GM19193 (cell line): ENCODE results near the gene TRAF7.

Experiments
- POLR2A ChIP-seq: IDR thresholded peaks from 4 replicates; pipeline ENCODE4 v1.6.1; 2011; ENCODE audit not compliant: insufficient read depth, insufficient read length; ENCODE audit errors: extremely low read depth

TRAF7 gene

DNA sequence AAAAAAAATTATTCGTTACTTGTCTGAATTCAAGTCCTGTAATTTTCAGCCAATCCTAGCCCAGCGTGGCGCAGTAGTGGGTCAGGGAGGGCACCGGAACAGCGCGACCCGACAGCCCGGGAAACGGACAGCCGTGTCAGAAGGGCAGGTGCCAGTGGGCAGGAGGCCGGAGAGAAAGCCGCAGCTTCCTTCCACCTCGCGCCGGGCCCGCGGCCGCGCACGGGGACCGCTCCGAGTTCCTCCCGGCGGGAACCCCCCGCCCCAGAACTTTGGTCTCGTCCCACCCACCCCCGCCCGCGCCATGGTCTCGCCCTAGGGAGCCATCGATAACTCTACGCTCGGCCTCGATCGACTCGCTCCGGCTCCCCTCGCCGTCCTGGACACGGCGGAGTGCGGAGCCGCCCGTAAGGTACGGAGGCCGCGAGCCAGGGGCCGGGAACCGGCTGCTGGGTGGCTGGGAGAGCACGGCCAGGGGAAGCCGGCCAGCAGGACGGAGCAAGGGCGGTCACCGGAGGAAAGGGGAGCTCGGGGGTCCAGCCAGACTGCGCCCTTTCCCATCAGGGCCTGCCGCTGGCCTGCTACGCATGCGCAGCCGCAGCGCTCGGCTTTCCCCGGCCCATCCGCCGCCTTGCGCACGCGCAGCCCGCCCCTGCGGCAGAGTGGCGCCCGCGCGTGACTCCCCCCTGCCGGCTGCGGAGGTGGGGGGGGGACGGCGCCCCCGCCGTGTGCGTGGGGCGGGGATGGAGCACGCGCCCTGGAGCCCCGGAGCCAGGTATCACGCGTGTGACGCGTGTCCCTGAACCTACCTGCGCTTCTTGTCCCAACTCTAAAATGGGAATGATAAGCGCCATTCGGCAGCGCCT is 49.8 kb downstream of the TRAF7 start, which contains the start of gene MLST8:
Gene MLST8 (plus strand): TSS at position 351 of the 863 bp plus-strand sequence. CDS start 632 bp downstream, outside the sequence.
- TF ChIP-seq POLR2A, result peak; percentile 96

DNA sequence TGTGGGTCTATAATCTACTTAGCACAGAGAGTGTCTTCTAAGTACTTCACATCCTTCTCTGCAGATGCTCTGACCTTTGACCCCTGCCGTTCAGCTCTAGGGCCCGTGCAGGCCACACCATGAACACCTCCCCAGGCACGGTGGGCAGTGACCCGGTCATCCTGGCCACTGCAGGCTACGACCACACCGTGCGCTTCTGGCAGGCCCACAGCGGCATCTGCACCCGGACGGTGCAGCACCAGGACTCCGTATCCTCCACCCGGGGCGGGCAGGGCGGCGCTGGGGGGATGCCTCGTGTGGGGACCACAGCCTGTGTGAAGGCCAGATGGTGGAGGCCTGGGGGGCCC is 50.4 kb downstream of the TRAF7 start:
- TF ChIP-seq POLR2A, result no peak

DNA sequence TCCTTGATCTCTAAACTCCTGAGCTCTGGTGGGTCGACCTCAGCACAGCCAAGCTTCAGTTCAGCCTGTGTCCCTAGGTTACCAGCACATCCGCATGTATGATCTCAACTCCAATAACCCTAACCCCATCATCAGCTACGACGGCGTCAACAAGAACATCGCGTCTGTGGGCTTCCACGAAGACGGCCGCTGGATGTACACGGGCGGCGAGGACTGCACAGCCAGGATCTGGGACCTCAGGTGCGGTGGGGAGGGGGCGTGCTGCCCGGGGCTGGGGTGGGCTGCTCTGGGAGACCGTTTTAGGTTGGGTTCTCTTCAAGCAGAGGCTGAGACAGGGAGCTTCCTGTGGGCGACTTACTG is 50.8 kb downstream of the TRAF7 start:
- no peak for TF ChIP-seq POLR2A

DNA sequence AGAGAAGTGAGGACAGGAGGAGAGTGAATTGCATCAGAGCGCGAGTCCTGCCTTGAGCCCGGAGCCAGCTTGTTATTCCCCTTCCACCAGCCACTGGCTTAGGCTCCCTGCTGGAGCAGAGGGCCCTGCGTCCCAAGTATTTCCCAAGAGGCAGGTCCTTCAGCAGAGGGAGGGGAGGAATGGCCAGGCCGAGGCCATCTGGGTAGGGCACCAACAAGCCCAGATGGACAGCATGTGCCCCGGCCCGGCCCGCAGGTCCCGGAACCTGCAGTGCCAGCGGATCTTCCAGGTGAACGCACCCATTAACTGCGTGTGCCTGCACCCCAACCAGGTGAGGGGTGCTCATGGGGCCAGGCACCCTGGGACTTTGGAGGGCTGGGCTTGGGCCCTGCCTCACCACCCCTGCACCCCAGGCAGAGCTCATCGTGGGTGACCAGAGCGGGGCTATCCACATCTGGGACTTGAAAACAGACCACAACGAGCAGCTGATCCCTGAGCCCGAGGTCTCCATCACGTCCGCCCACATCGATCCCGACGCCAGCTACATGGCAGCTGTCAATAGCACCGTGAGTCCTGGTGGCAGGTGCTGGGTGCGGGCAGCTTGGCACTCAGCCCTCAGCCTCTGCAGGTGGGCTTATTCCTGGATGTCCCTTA is 51.3 kb downstream of the TRAF7 start:
- TF ChIP-seq POLR2A, result no peak

DNA sequence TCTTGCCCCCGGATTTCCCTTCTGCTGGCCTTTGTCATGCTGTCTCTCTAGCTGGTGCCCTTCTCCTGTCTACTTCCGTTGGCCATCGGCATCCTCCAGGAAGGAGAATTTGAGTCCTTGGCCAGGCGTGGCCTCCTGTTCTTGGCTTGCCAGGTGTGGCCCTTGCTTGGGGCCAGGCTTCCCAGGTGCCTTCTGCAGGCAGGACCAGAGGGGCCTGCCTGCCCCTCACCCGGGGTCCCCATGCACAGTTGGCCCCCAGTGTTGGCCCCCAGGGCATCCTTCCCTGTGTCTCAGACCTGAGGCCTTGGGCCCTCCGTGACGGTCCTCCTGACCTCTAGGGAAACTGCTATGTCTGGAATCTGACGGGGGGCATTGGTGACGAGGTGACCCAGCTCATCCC is 52.3 kb downstream of the TRAF7 start:
- no peak for TF ChIP-seq POLR2A

DNA sequence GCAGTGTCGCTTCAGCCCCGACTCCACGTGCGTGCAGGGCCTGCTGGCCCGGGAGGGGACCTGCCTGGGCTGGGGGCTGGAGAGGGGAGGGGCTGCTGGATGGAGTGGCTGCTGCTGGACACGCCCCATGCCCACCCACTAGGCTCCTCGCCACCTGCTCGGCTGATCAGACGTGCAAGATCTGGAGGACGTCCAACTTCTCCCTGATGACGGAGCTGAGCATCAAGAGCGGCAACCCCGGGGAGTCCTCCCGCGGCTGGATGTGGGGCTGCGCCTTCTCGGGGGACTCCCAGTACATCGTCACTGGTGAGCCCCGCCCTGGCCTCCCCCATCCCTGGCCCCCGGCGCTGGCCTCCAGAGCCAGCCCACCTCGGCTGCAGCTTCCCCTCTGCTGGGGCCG is 52.7 kb downstream of the TRAF7 start:
- TF ChIP-seq POLR2A, result no peak

DNA sequence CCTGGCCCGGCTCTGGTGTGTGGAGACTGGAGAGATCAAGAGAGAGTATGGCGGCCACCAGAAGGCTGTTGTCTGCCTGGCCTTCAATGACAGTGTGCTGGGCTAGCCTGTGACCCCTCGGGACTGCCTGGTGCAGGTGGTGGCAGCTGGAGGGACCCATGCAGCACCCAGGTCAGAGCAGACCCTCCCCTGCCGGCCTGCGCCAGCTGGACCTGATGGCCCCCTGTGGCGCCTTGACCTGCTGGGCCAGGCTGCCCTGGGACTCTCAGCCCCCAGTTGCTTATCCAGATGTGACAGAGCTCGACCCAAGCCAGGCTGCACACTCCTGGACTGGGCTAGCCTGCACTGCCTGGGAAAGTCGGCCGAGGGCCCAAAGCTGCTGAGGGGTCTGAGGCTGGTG is 53.2 kb downstream of the TRAF7 start:
- TF ChIP-seq POLR2A, result no peak

DNA sequence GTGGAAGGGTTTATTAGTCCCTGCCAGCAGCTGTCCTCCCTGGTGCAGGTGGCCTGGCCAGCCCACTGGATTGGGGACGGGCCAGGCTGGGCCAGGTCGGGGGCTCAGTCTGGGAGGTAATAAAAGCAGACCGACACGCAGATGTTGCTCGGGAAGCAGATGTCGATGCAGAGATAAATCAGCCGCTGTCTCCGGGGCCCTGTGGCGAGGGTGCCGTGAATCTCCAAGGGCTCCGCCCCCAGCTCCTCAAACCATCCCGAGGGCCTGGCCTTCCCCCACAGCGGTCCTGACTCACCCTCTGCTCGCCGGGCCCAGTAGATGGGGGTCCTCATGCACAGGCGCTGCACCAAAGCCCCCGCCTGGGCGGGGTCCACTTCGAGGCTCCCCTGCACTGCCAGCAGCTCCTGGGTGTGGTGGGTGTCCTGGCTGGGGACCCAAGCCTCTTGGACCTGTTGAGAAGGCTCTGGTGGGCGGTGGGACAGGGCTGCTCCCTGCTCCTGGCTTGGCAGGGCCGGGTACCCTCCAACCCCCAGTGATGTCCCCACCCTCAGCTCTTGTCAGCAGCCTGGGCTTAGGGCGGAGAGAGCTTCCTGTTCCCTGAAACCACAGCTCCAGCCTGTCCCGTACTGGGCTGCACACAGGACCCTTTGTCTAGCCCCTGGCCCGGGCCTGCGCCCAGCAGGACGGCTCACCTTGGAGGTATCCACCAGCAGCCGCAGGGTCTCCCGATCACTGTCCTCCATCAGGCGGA is 53.9 kb downstream of the TRAF7 start:
- no peak for TF ChIP-seq POLR2A

DNA sequence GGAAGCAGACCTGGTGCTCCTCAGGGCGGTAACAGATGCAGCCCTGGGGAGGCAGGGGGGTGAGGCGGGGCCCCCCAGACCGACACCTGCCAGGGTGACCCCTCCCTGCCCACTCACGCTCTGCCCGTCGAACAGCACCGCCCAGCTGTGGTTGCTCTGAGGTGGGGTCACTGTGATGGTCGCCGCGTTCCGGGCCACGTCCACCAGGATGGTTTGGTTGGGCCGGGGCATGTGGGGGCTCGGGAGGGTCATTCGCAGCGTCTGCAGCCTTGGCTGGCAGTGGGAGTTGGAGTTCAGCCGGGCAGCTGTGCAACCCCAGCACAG is 54.4 kb downstream of the TRAF7 start:
- TF ChIP-seq POLR2A, result no peak

DNA sequence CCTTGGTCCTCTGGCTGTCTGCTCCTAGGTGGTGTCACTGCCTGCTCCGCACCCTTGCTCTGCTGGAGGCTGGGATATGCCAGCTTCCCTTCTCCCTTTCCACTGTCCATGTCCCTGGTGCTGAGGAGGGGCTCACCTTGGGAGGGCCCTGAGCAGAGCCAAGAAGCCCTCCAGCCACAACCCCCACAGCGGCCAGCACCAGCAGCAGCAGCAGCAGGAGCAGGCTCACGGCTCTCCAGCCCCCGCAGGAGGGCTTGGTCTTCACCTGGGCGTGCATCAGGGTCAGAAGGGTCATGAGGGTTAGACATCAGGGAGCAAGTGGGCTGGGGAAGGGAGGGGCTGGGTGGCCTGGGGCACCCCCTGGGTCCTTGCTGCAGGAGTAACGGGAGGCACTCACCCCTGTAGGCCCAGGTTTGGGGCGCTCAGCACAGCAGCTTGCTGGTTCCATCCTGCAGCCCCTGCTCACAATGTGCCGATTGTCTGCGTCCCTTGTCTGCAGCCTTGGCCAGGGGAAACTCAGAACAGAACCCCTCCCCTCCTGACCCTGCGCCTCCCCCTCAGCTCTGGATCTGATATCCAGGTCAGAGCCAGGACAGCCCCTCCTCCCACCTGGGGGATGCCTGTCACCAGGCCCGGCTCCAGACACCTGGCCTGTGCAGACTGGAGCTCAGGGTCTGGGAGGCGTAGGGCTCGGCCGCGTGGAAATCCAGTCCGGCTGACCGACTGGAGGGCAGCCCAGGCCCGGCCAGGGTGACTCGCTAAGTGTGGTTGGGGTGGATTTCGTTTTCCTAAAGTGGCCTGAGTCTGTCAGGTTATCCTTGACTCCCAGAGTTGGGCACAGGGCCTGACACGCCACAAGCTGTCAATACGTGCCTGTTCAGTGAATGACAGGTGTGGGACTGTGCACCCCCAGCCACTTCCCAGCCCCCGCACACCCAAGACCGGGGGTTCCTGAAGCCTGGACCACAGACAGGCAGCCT is 55.1 kb downstream of the TRAF7 start, which contains the start of gene BRICD5:
Gene BRICD5 (minus strand): TSS at position 478 of the 980 bp plus-strand sequence. CDS start 30 bp downstream, at position 448.
- no peak for TF ChIP-seq POLR2A

DNA sequence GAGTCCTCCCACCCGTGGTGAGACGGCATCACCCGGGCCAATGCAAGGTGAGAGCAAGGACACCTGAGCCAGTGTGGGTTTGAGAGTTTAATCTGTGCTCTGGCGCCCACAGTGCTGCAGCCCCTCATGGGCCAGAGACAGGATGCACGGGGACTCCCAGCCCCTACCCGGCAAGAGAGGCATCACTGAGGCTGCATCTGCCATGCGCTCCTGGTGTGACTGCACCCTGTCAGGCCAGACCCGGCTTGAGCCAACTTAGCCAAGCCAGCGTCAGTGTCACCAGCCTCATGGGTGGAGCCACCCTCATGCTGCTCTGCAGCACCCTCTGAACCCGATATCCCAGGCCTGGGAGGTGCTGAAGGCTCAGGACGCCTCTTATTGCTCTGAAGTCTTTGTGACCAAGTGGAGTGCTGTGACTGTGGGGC is 56.4 kb downstream of the TRAF7 start:
- TF ChIP-seq POLR2A, result no peak

DNA sequence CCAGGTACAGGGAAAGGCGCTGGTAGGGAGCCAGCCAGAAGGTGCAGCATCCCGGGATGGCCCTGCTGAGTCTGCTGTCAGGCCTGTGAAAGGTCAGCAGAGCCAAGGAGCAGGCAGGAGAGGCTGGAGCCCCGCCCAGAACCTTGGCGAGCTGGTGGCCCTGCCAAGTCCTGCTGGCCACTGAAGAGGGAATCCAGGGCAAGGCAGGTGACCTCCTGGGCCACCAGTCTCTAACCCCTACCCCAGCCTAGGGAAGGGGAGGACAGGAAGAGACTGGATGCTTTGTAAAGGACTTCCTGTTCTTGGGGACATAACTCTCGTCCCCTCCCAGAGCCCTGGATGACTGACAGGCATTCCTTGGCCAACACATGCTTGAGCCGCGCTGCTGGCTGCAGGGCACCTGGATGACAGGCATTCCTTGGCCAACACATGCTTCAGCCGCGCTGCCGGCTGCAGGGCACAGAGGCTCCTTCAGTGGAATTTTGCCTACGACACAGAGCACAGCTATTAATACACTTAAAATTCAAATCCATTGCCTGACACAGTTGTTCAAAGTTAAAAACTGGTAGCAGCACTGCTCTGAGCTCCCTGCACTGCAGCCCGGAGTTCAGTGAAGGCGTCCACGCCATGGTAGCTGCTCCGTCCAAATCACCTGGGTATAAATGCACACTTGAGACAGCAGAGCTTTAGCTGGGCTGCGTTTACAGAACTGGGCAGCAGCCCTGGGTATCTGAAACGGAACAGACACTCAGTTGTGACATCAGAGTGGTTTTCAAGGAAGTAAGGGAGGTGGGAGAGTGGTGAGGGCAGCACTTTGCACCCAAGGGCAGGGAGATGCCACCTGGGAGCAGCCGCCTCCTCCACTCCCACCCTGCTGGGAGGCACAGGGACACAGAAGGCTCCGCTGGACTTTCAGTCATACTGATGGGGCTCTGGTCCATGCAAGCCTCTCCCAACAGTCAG is 57.1 kb downstream of the TRAF7 start:
- TF ChIP-seq POLR2A, result no peak

DNA sequence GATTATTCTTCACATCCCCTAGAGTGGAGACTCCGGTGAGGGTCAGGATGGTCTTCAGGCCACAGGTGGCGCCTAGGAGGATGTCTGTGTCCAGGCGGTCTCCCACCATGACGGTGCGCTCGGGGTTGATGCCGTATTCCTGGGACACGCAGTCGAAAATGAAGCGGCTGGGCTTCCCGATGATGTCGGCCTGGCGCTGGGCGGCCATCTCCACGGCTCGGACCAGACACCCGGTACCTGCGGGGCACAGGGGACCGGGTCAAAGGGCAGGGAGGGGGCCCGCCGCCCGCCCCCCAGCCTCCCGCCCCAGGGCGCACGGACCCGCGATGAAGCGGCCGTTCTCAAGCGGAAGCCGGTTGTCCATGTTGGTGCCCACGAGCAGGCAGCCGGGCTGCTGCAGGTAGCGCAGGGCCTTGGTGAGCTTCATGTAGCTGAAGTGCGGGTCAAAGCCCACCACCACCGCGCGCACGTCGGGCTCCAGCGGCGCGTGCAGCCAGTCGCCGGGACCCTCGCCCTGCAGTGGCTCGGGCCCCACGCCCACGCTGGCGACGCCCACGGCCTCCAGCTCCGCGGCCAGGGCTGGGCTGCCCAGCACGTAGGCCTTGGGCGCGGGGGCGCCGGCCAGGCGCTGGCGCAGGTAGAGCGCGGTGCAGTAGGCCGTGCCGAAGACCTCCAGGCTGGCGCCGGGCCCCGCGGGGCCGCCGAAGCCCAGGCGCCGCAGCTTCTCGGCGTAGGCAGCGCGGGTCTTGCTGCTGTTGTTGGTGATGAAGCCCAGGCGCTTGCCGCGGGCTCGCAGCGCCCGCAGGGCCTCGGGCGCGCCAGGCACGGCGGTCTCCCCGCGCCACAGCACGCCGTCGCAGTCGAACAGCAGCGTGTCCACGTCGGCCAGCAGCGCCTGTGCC is 58.5 kb downstream of the TRAF7 start:
- no peak for TF ChIP-seq POLR2A

DNA sequence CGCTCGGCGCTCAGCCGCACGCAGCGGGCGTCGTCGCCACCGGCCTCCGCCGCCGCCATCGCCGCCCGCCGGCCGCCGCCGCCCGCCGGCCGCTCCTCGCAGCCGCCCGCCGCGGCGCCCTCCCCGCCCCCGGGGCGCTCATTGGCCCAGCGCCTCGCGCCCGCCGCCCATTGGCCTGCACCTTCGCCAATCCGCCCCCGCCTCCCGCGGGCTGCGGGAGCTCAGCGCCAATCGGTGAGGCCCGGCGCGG is 59.1 kb downstream of the TRAF7 start, which contains the start of gene PGP:
Gene PGP (minus strand): TSS at position 122 of the 250 bp plus-strand sequence. CDS start 63 bp downstream, at position 59.
- TF ChIP-seq POLR2A, result no peak
